H1 (cell line): ENCODE results near the gene SLC38A2. TPM values are rescaled to one million over a fixed set of nuclear protein-coding genes. Genes with fewer than 3 reads are reported as not detected.

Experiments used
- CTCF ChIA-PET: fragments of 300-600 bp; sonication (Branson Sonifier 250); formaldehyde crosslinking; loops from one replicate; lab custom pipeline; 2021; ENCODE audit not compliant: partially characterized antibody; lab: Charles Lee
- POLR2A ChIA-PET: fragments of 300-600 bp; sonication (Branson Sonifier 250); formaldehyde crosslinking; loops from one replicate; lab custom pipeline; 2021; ENCODE audit warnings: inconsistent platforms; ENCODE audit not compliant: partially characterized antibody; lab: Charles Lee
- DNase-seq, 2 experiments: peaks; one replicate each; pipeline versions ENCODE4 v3.0.0 to v3.0.0-alpha.2; 2010 to 2022; ENCODE audit warnings: low spot score in 2 of 2, low read depth in 1 of 2, mixed read lengths in 1 of 2
- FAIRE-seq: peaks from 2 replicates; lab custom pipeline; 2011; peaks lifted over from hg19 to GRCh38; lab: Jason Lieb, UNC
- H2AFZ ChIP-seq: 2 replicates; pipeline ENCODE4 v1.8.1; 2012; ENCODE audit warnings: low read length, inconsistent platforms
- H2AK5ac ChIP-seq: 2 replicates; pipeline ENCODE4 v1.6.1; 2013; ENCODE audit warnings: low read depth, low read length
- H2BK120ac ChIP-seq: replicated peaks from 2 replicates; pipeline ENCODE3; 2013; ENCODE audit warnings: low read depth, low read length, inconsistent platforms
- H2BK12ac ChIP-seq: 2 replicates; pipeline ENCODE4 v1.6.1; 2013; ENCODE audit warnings: low read depth, low read length
- H2BK15ac ChIP-seq: 2 replicates; pipeline ENCODE4 v1.6.1; 2013; ENCODE audit warnings: low read length
- H2BK20ac ChIP-seq: 2 replicates; pipeline ENCODE4 v1.6.1; 2013; ENCODE audit warnings: low read length
- H2BK5ac ChIP-seq: 2 replicates; pipeline ENCODE4 v1.6.1; 2013; ENCODE audit warnings: low read depth, low read length
- H3K14ac ChIP-seq: 2 replicates; pipeline ENCODE4 v1.6.1; 2013; ENCODE audit warnings: inconsistent platforms; ENCODE audit not compliant: insufficient read length
- H3K18ac ChIP-seq: 2 replicates; pipeline ENCODE4 v1.6.1; 2013; ENCODE audit warnings: low read length; ENCODE audit errors: extremely low read depth
- H3K23ac ChIP-seq: 2 replicates; pipeline ENCODE4 v1.6.1; 2013; ENCODE audit warnings: inconsistent platforms; ENCODE audit not compliant: insufficient read length
- H3K23me2 ChIP-seq: 2 replicates; pipeline ENCODE4 v1.6.1; 2013; ENCODE audit warnings: low read depth, low read length
- H3K27ac ChIP-seq: 2 replicates; pipeline ENCODE4 v1.6.1; 2011; ENCODE audit warnings: low read depth, low read length, inconsistent platforms
- H3K27me3 ChIP-seq, 4 experiments: replicated peaks in 1 of 4; 1 replicate in 1 of 4; 2 replicates in 3 of 4; pipeline versions ENCODE4 v1.6.1 to v1.8.1; 2011 to 2013; ENCODE audit warnings: low read length in 3 of 4, mild to moderate bottlenecking in 3 of 4, inconsistent platforms in 2 of 4, mixed read lengths in 2 of 4, moderate library complexity in 1 of 4; ENCODE audit not compliant: control insufficient read depth in 3 of 4, insufficient read depth in 3 of 4; ENCODE audit errors: extremely low read depth in 1 of 4
- H3K36me3 ChIP-seq, 4 experiments: 2 replicates each; pipeline versions ENCODE4 v1.6.1 to v1.8.1; 2011 to 2013; ENCODE audit warnings: mild to moderate bottlenecking in 4 of 4, low read length in 3 of 4, moderate library complexity in 2 of 4, control low read depth in 1 of 4, inconsistent platforms in 1 of 4; ENCODE audit not compliant: insufficient read depth in 4 of 4, control insufficient read depth in 2 of 4
- H3K4ac ChIP-seq: replicated peaks from 2 replicates; pipeline ENCODE3; 2013; ENCODE audit warnings: low read length, low read depth, mixed read lengths, inconsistent platforms; ENCODE audit not compliant: insufficient read length
- H3K4me1 ChIP-seq, 4 experiments: replicated peaks in 1 of 4; 1 replicate in 1 of 4; 2 replicates in 3 of 4; pipeline versions ENCODE4 v1.6.1 to v1.8.1; 2011 to 2013; ENCODE audit warnings: low read length in 3 of 4, inconsistent platforms in 2 of 4, mixed read lengths in 1 of 4; ENCODE audit not compliant: insufficient read depth in 4 of 4, control insufficient read depth in 3 of 4
- H3K4me2 ChIP-seq, 2 experiments: 2 replicates each; pipeline versions ENCODE4 v1.6.1 to v1.8.1; 2011 to 2013; ENCODE audit warnings: low read depth in 2 of 2, low read length in 2 of 2, control low read depth in 1 of 2, inconsistent platforms in 1 of 2, mild to moderate bottlenecking in 1 of 2; ENCODE audit not compliant: insufficient read depth in 1 of 2
- H3K4me3 ChIP-seq, 4 experiments: fragments of 200-600, 300-600 bp in 1 of 4; sonication (generic), shearing (Covaris generic), sonication (Bioruptor Twin) in 1 of 4; 2 replicates each; pipeline versions ENCODE4 v1.5.1 to v1.8.1; 2011 to 2016; ENCODE audit warnings: low read length in 4 of 4, low read depth in 3 of 4, control low read depth in 2 of 4, inconsistent platforms in 2 of 4, mild to moderate bottlenecking in 2 of 4, mixed read lengths in 1 of 4, moderate library complexity in 1 of 4; ENCODE audit not compliant: insufficient read depth in 2 of 4; ENCODE audit errors: extremely low read depth in 1 of 4
- H3K56ac ChIP-seq: replicated peaks from 2 replicates; pipeline ENCODE3; 2013; ENCODE audit warnings: low read depth, mild to moderate bottlenecking, mixed read lengths, low read length, inconsistent platforms; ENCODE audit not compliant: insufficient read length
- H3K79me1 ChIP-seq: 2 replicates; pipeline ENCODE4 v1.6.1; 2013; ENCODE audit warnings: low read depth, low read length, control low read depth
- H3K79me2 ChIP-seq, 2 experiments: 2 replicates each; pipeline versions ENCODE4 v1.6.1 to v1.8.1; 2012 to 2013; ENCODE audit warnings: low read length in 2 of 2, mild to moderate bottlenecking in 2 of 2, inconsistent platforms in 1 of 2; ENCODE audit not compliant: insufficient read depth in 2 of 2, control insufficient read depth in 1 of 2
- H3K9ac ChIP-seq, 4 experiments: replicated peaks in 1 of 4; 1 replicate in 1 of 4; 2 replicates in 3 of 4; pipeline versions ENCODE4 v1.6.1 to v1.8.1; 2011 to 2013; ENCODE audit warnings: low read depth in 3 of 4, low read length in 3 of 4, control low read depth in 2 of 4, mild to moderate bottlenecking in 2 of 4, moderate library complexity in 2 of 4, inconsistent platforms in 1 of 4; ENCODE audit errors: extremely low read depth in 1 of 4
- H3K9me3 ChIP-seq, 2 experiments: 2 replicates each; pipeline versions ENCODE4 v1.6.1 to v1.8.1; 2012 to 2013; ENCODE audit warnings: mild to moderate bottlenecking in 2 of 2, moderate library complexity in 2 of 2, control low read depth in 1 of 2, inconsistent platforms in 1 of 2, low read depth in 1 of 2, low read length in 1 of 2, mixed read lengths in 1 of 2; ENCODE audit not compliant: insufficient read depth in 2 of 2
- H4K20me1 ChIP-seq, 2 experiments: replicated peaks in 1 of 2; 2 replicates each; pipeline versions ENCODE3 to v1.8.1; 2011 to 2013; ENCODE audit warnings: inconsistent platforms in 2 of 2, low read length in 2 of 2, mild to moderate bottlenecking in 1 of 2; ENCODE audit not compliant: insufficient read depth in 2 of 2, control insufficient read depth in 1 of 2
- H4K5ac ChIP-seq: 2 replicates; pipeline ENCODE4 v1.6.1; 2013; ENCODE audit warnings: low read length, low read depth, mixed read lengths, inconsistent platforms; ENCODE audit not compliant: insufficient read length
- H4K8ac ChIP-seq: 2 replicates; pipeline ENCODE4 v1.8.0; 2013; ENCODE audit warnings: mild to moderate bottlenecking, moderate library complexity, low read length, inconsistent platforms; ENCODE audit not compliant: insufficient read depth; ENCODE audit errors: extremely low read depth
- H4K91ac ChIP-seq: replicated peaks from 2 replicates; pipeline ENCODE3; 2013; ENCODE audit warnings: low read length, mixed read lengths, inconsistent platforms; ENCODE audit not compliant: insufficient read length
- ATF2 ChIP-seq: IDR thresholded peaks from 2 replicates; pipeline ENCODE4 v1.6.1; 2012; ENCODE audit warnings: low read length, inconsistent platforms
- BRCA1 ChIP-seq: IDR thresholded peaks from 2 replicates; pipeline ENCODE4 v1.6.1; 2012; ENCODE audit warnings: low read depth, low read length, improper control_type of control experiment
- EP300 ChIP-seq, 2 experiments: IDR thresholded peaks; 1 replicate in 1 of 2; 2 replicates in 1 of 2; pipeline ENCODE4 v1.6.1; 2011 to 2012; ENCODE audit warnings: low read depth in 2 of 2, low read length in 2 of 2, mild to moderate bottlenecking in 2 of 2, borderline replicate concordance in 1 of 2, inconsistent platforms in 1 of 2, moderate library complexity in 1 of 2
- FOSL1 ChIP-seq: IDR thresholded peaks from 2 replicates; pipeline ENCODE4 v1.6.1; 2011; ENCODE audit warnings: mild to moderate bottlenecking, low read depth, low read length, moderate library complexity; ENCODE audit not compliant: insufficient read depth
- GABPA ChIP-seq: IDR thresholded peaks from 2 replicates; pipeline ENCODE4 v1.6.1; 2011; ENCODE audit warnings: mild to moderate bottlenecking, low read length, moderate library complexity, borderline replicate concordance; ENCODE audit not compliant: insufficient read depth
- GTF2F1 ChIP-seq: IDR thresholded peaks from 2 replicates; pipeline ENCODE4 v1.6.1; 2012; ENCODE audit warnings: low read depth, low read length, improper control_type of control experiment, borderline replicate concordance
- JUN ChIP-seq: IDR thresholded peaks from 2 replicates; pipeline ENCODE4 v1.6.1; 2011; ENCODE audit warnings: low read depth, mild to moderate bottlenecking, improper control_type of control experiment, low read length
- KDM4A ChIP-seq: IDR thresholded peaks from one replicate; pipeline ENCODE4 v1.7.1; 2012; ENCODE audit warnings: low read depth, mild to moderate bottlenecking, moderate library complexity, low read length, inconsistent platforms; ENCODE audit not compliant: severe bottlenecking
- SIRT6 ChIP-seq: IDR thresholded peaks from one replicate; pipeline ENCODE4 v1.7.1; 2012; ENCODE audit warnings: low read length, inconsistent platforms
- TEAD4 ChIP-seq: IDR thresholded peaks from 2 replicates; pipeline ENCODE4 v1.6.1; 2012; ENCODE audit warnings: low read depth, low read length, inconsistent platforms, mixed read lengths
- YY1 ChIP-seq: IDR thresholded peaks from 2 replicates; pipeline ENCODE4 v1.6.1; 2011; ENCODE audit warnings: low read depth, mild to moderate bottlenecking, low read length
- WGBS, 2 experiments: shearing (Covaris generic) in 1 of 2; methylation state at CpG; one replicate each; pipeline versions ENCODE4 v1.1.6 to v1.1.7; 2013 to 2015; ENCODE audit warnings: low lambda C conversion rate in 2 of 2, mixed read lengths in 2 of 2, inconsistent platforms in 1 of 2, low coverage in 1 of 2, missing lambda C conversion rate in 1 of 2; ENCODE audit not compliant: insufficient replicate concordance in 2 of 2, insufficient coverage in 1 of 2, insufficient read length in 1 of 2; ENCODE audit errors: extremely low coverage in 1 of 2, missing lambda C conversion rate in 1 of 2; 5-methylcytosine and 5-hydroxymethylcytosine counted together
- polyA plus RNA-seq, 7 experiments: library from polyadenylated mRNA; depleted of rRNA in 3 of 7; stranded (reverse) in 5 of 7; unstranded in 2 of 7; fragments of >200 nt in 5 of 7; fragments of 200-250 nt in 2 of 7; gene quantifications; 1 replicate in 5 of 7; 2 replicates in 1 of 7; 4 replicates in 1 of 7; pipeline versions ENCODE4 v1.2.1 to v1.2.3, GENCODE V29; 2011 to 2013; ENCODE audit warnings: missing spikeins in 2 of 7, mixed read lengths in 2 of 7
- total RNA-seq: library from RNA; stranded (reverse); fragmentation: NEBNext Ultra II Directional; extraction: Animal tissue kit (Norgen Biotek cat#: 25700); gene quantifications from 2 replicates; pipeline ENCODE4 v1.2.1, GENCODE V29; 2021

The SLC38A2 gene
- total and polyA plus RNA-seq, 2 of the 8 experiments (the other 6 are each of a cell fraction or from before 2014, with no cell fraction given): 163 to 684 TPM

- no peak for FAIRE-seq
Measured at GRCh38 chr12:46402451-46402850, 29.9 kb upstream of the SLC38A2 start.

More at GRCh38 chr12:46402451-46402850, 29.9 kb upstream of the SLC38A2 start:
- POLR2A ChIA-PET: interaction anchor here (0.7 to 1.2 kb wide), 5 partner anchors 7 to 44 kb away, joined by 3 to 4 read pairs (median 3); no protein-coding TSS in a partner anchor
- H2BK120ac ChIP-seq: no peak overlapping the region
- 58% methylated on average over 2 of the region's 2 CpGs; no CpG with 5 or more reads in 1 of the 2 experiments for WGBS, 2 experiments
- no peak overlapping the region for H3K27ac ChIP-seq
- no peak overlapping the region for H4K8ac ChIP-seq
- H2AFZ ChIP-seq: no peak overlapping the region
- peaks cover 2 to 5% of the 10 kb centered on the region in 2 experiments; a peak in 2 of 4 replicates for H3K9me3 ChIP-seq
- no peak overlapping the region; the same call in 1 of the 2 replicates for H2AK5ac ChIP-seq
- no peak overlapping the region for H3K18ac ChIP-seq
- CTCF ChIA-PET: interaction anchor here (0.6 kb wide), 2 partner anchors 10 to 1488 kb away, joined by 3 to 4 read pairs; no protein-coding TSS in a partner anchor
- H3K4me2 ChIP-seq: no peak overlapping the region
- no peak overlapping the region for H3K4ac ChIP-seq
- H3K4me1 ChIP-seq: peaks cover 0 to 8% (median 1%) of the 10 kb centered on the region in 4 experiments; a peak in 3 of 7 replicates
- H3K36me3 ChIP-seq: peaks cover 0 to 10% (median 0%) of the 10 kb centered on the region in 4 experiments; a peak in 2 of 8 replicates
- no peak overlapping the region for H3K14ac ChIP-seq
- H2BK20ac ChIP-seq: no peak overlapping the region
- no peak for DNase-seq
- H4K5ac ChIP-seq: no peak overlapping the region
- no peak overlapping the region for H2BK15ac ChIP-seq
- no peaks in the 10 kb centered on the region for H3K79me1 ChIP-seq
- TF ChIP-seq SIRT6 (no peak), GABPA (no peak), JUN (no peak), EP300 (IDR thresholded peaks at IDR 0.05; ENCODE audit: borderline replicate concordance in 1 of 2, low read depth in 2 of 2, low read length in 2 of 2) (no peak), ATF2 (no peak), BRCA1 (no peak), TEAD4 (no peak), GTF2F1 (no peak), KDM4A (no peak), FOSL1 (no peak), YY1 (no peak)
- no peak overlapping the region for H3K4me3 ChIP-seq
- H3K23ac ChIP-seq: no peak overlapping the region
- H3K79me2 ChIP-seq: no peaks in the 10 kb centered on the region
- H2BK5ac ChIP-seq: no peak overlapping the region
- H3K56ac ChIP-seq: no peak overlapping the region
- no peaks in the 10 kb centered on the region for H3K27me3 ChIP-seq
- H2BK12ac ChIP-seq: no peak overlapping the region
- no peaks in the 10 kb centered on the region; the same call in 1 of the 2 replicates for H3K23me2 ChIP-seq
- H4K20me1 ChIP-seq: no peaks in the 10 kb centered on the region
- H3K9ac ChIP-seq: no peak overlapping the region
- no peak overlapping the region for H4K91ac ChIP-seq
